KMS-11 (cell line): Measurements from ENCODE around the gene AGTR1.
"Not testable (repeated sequence)": the region's sequence is repeated elsewhere in the genome, so short reads cannot be mapped to it uniquely, and the experiment has no call there.

Experiments used
- H2AFZ ChIP-seq: fragments of 200-600 bp; sonication (generic); 2 replicates; pipeline ENCODE4 v1.6.1; 2016; ENCODE audit warnings: antibody characterized with exemption, mixed run types, low read depth
- H3K27ac ChIP-seq: fragments of 200-600 bp; sonication (generic); 2 replicates; pipeline ENCODE4 v1.6.1; 2016; ENCODE audit warnings: mild to moderate bottlenecking, mixed run types
- H3K27me3 ChIP-seq: fragments of 200-600 bp; sonication (generic); 2 replicates; pipeline ENCODE4 v1.6.1; 2017; ENCODE audit warnings: mild to moderate bottlenecking, low read depth, mixed run types, moderate library complexity; ENCODE audit not compliant: insufficient read depth
- H3K36me3 ChIP-seq: fragments of 200-600 bp; sonication (generic); 2 replicates; pipeline ENCODE4 v1.6.1; 2017; ENCODE audit warnings: mild to moderate bottlenecking, mixed run types; ENCODE audit not compliant: insufficient read depth
- H3K4me1 ChIP-seq: fragments of 200-600 bp; sonication (generic); 2 replicates; pipeline ENCODE4 v1.6.1; 2016; ENCODE audit warnings: mild to moderate bottlenecking, low read depth, mixed run types; ENCODE audit not compliant: poor library complexity, severe bottlenecking
- H3K4me2 ChIP-seq: fragments of 200-600 bp; sonication (generic); 2 replicates; pipeline ENCODE4 v1.7.0; 2016; ENCODE audit warnings: mild to moderate bottlenecking, mixed run types
- H3K4me3 ChIP-seq: fragments of 200-600 bp; sonication (generic); IDR thresholded peaks from 2 replicates; pipeline ENCODE4 v1.6.1; 2017; ENCODE audit warnings: low read depth, low read length, mixed read lengths; ENCODE audit not compliant: insufficient read depth
- H3K79me2 ChIP-seq: fragments of 200-600 bp; sonication (generic); 2 replicates; pipeline ENCODE4 v1.6.1; 2016; ENCODE audit warnings: low read depth, mixed run types; ENCODE audit not compliant: insufficient read depth
- H3K9ac ChIP-seq: fragments of 200-600 bp; sonication (generic); 2 replicates; pipeline ENCODE4 v1.6.1; 2016; ENCODE audit warnings: mild to moderate bottlenecking, mixed run types
- H4K20me1 ChIP-seq: fragments of 200-600 bp; sonication (generic); 2 replicates; pipeline ENCODE4 v1.6.1; 2016; ENCODE audit warnings: mild to moderate bottlenecking, mixed run types; ENCODE audit not compliant: insufficient read depth
- TF ChIP-seq, protein P1 (sequence below): fragments of 200-600 bp; sonication (generic); conservative IDR thresholded peaks from 2 replicates; pipeline ENCODE4 v1.6.1; 2017; ENCODE audit warnings: low read depth, mild to moderate bottlenecking, antibody characterized with exemption, low read length, moderate library complexity, mixed read lengths

AGTR1 gene

GRCh38 chr3:148751461-148751860 lies 53.8 kb downstream of the AGTR1 start:
- TF ChIP-seq, protein P1, sequence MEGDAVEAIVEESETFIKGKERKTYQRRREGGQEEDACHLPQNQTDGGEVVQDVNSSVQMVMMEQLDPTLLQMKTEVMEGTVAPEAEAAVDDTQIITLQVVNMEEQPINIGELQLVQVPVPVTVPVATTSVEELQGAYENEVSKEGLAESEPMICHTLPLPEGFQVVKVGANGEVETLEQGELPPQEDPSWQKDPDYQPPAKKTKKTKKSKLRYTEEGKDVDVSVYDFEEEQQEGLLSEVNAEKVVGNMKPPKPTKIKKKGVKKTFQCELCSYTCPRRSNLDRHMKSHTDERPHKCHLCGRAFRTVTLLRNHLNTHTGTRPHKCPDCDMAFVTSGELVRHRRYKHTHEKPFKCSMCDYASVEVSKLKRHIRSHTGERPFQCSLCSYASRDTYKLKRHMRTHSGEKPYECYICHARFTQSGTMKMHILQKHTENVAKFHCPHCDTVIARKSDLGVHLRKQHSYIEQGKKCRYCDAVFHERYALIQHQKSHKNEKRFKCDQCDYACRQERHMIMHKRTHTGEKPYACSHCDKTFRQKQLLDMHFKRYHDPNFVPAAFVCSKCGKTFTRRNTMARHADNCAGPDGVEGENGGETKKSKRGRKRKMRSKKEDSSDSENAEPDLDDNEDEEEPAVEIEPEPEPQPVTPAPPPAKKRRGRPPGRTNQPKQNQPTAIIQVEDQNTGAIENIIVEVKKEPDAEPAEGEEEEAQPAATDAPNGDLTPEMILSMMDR: no peak
- H3K4me2 ChIP-seq: no peak overlapping the region
- no peaks in the 10 kb centered on the region for H3K27me3 ChIP-seq
- H3K36me3 ChIP-seq: no peaks in the 10 kb centered on the region
- H3K27ac ChIP-seq: no peak overlapping the region
- H3K9ac ChIP-seq: no peak overlapping the region
- no peak overlapping the region for H3K4me3 ChIP-seq
- no peaks in the 10 kb centered on the region for H4K20me1 ChIP-seq
- no peak overlapping the region for H2AFZ ChIP-seq
- H3K4me1 ChIP-seq: peaks cover 39% of the 10 kb centered on the region
- no peaks in the 10 kb centered on the region for H3K79me2 ChIP-seq

- not testable (repeated sequence) for H3K27ac ChIP-seq, H3K36me3 ChIP-seq, H3K27me3 ChIP-seq, H3K4me3 ChIP-seq, H4K20me1 ChIP-seq, H3K79me2 ChIP-seq, H3K9ac ChIP-seq, H3K4me2 ChIP-seq, H2AFZ ChIP-seq
- H3K4me1 ChIP-seq: peaks cover 36% of the 10 kb centered on the region
Measured at GRCh38 chr3:148753385-148753784, 55.7 kb downstream of the AGTR1 start.

GRCh38 chr3:148755570-148755969 lies 57.9 kb downstream of the AGTR1 start:
- Histone ChIP-seq H3K79me2 (no peaks in the 10 kb centered on the region), H3K4me1 (peaks cover 17% of the 10 kb centered on the region), H3K9ac (no peak overlapping the region), H3K4me2 (no peak overlapping the region), H3K27me3 (no peaks in the 10 kb centered on the region), H4K20me1 (no peaks in the 10 kb centered on the region), H2AFZ (no peak overlapping the region), H3K4me3 (no peak overlapping the region), H3K27ac (no peak overlapping the region), H3K36me3 (no peaks in the 10 kb centered on the region)
- TF ChIP-seq, protein P1: no peak

GRCh38 chr3:148756311-148756710 lies 58.6 kb downstream of the AGTR1 start:
- H3K4me1 ChIP-seq: peaks cover 17% of the 10 kb centered on the region
- H3K79me2 ChIP-seq: no peaks in the 10 kb centered on the region
- H3K27me3 ChIP-seq: no peaks in the 10 kb centered on the region
- no peak overlapping the region for H3K27ac ChIP-seq
- H2AFZ ChIP-seq: no peak overlapping the region
- no peak overlapping the region for H3K9ac ChIP-seq
- H3K4me2 ChIP-seq: no peak overlapping the region
- H3K4me3 ChIP-seq: no peak overlapping the region
- no peaks in the 10 kb centered on the region for H4K20me1 ChIP-seq
- TF ChIP-seq, protein P1: no peak
- H3K36me3 ChIP-seq: no peaks in the 10 kb centered on the region

DNA sequence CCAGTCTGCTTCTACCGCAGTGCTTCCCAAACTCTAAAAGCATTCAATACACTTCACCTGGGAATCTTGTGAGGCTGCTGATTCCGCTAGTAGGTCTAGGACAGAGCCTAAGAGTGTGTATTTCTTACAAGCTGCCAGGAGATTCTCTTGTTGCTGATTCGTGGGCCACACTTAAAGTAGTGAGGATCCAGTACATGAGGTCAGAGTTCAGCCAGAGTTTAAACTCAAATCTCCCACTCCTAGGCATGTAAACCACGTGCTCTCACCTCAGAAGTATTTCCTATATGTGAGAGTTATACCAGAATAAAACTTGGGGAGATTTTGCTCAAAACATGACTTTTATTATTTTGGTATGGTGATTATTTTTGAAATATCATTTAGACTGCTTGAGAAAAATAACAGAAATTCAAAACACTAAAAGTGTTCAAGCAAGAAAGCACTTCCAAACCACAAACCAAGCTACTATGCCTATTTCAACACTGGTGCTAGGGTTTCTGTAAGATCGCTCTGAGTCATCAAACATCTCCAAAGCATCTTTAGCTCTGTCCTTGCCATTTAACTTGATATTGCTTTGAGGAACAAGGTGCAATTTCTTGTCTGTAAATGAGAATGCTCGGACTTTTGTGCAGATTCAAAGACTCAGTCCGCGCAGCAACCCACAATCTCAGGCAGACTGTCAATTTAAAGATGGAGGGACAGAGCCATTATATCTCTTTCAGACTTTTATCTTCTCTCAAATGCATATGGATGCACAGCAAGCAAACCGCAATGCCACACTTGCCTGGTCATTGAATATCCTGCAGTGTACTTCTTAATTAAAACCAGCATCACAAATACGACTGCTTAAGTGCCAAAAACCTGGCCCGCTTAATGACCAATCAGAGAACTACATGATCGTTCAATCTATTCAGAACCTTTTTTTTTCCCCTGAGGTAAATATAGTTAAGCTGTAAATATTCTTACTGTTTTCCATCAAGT lies 59.8 kb downstream of the AGTR1 start:
- Histone ChIP-seq H3K9ac (no peak overlapping the region), H3K4me2 (peak overlapping the region; percentile 9; the same call in 1 of the 2 replicates), H3K27ac (no peak overlapping the region)

More for the DNA sequence above, 59.8 kb downstream of the AGTR1 start:
- 0 out of 2 replicates have a peak overlapping the region, but pooled peaks have one; percentile 3 for H2AFZ ChIP-seq
- no peaks in the 10 kb centered on the region for H3K79me2 ChIP-seq
- peaks cover 17% of the 10 kb centered on the region for H3K4me1 ChIP-seq
- no peaks in the 10 kb centered on the region for H4K20me1 ChIP-seq
- no peaks in the 10 kb centered on the region for H3K36me3 ChIP-seq
- TF ChIP-seq, protein P1: no peak
- no peaks in the 10 kb centered on the region for H3K27me3 ChIP-seq
- H3K4me3 ChIP-seq: no peak overlapping the region
